GM18502 (cell line): ENCODE data around the gene SYNE1.
"Not testable (repeated sequence)": the region's sequence is repeated elsewhere in the genome, so short reads cannot be mapped to it uniquely, and the experiment has no call there.

Experiments used
- ATAC-seq: cut with Tn5 transposase; IDR thresholded peaks from one replicate; pipeline ENCODE4 v1.9.1; 2021; ENCODE audit warnings: mild to moderate bottlenecking; ENCODE audit not compliant: unreplicated experiment, poor library complexity

The SYNE1 gene

DNA sequence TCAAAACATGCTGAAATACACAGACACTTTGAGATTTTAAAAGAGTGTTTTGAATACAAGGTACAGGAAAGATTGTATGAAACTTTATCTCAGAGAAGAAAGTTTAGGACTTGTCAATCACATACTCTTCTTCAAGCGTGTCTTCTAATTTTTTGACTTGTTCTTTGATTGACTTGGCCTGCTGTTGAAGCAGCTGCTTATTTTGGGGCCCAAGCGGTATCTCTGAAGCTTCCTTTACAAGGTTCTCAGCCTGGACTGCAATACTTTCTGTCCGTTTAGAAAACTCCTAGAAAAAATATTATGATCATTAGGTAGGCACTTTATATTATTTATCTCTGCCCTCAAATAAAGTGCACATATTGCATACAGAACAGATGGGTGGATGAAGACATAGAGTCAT lies 201.3 kb downstream of the SYNE1 start:
- ATAC-seq, result no peak

DNA sequence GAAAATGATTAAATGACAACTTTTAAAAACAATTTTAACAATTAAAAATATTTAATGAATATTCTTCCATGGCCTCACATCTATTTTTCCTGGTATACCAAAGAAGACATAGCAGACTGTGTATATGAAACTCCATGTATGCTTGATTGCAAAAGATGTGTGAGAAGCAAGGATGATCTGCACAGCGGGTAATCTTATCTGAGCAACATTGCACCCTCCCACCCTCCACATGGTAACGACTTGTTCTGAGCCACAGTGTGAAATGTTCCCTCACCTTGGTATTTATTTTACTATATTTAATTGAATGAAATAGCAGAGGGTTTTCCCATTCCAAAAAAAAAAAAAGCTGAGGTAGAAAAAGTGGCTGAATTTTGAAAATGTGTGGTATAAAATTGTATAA lies 204.4 kb downstream of the SYNE1 start:
- no peak for ATAC-seq

DNA sequence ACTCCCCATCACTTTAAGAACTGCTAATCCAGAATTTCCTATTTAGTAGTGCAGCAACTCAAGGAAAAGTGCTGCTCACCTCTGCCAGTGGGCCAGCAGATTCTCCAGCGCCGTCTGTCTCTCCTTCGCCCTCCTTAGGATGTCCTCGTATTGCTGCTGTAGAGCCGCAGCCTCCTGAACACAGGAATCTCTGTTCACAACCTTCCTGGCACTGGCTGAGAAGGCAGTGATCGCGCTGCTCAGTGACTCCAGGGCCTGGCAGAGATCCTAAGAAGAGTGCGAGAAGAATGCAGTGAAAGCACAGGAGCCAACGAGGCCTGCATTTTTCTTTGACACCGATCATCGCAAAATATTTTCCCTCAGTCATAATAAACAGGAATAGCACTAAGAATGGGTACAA lies 209.0 kb downstream of the SYNE1 start:
- no peak for ATAC-seq

DNA sequence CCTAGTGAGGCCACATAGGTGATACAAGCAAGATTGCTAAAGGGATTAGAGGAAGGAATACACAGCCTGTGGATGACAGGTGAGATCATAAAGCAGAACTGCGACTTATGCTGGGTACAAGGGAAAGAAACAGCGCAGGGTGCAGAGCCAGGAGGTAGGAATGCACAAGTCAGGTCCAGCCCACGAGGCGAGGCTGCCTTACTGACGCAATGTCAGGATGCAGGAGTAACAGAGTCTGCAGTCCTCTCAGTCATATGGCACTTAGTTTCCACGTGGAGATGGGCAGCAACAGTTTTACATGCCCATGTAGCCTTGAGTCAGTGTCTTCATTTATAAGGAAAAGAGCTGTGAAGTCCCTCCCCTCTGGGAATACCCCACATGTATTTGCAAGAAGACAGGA lies 210.9 kb downstream of the SYNE1 start:
- ATAC-seq, result no peak

DNA sequence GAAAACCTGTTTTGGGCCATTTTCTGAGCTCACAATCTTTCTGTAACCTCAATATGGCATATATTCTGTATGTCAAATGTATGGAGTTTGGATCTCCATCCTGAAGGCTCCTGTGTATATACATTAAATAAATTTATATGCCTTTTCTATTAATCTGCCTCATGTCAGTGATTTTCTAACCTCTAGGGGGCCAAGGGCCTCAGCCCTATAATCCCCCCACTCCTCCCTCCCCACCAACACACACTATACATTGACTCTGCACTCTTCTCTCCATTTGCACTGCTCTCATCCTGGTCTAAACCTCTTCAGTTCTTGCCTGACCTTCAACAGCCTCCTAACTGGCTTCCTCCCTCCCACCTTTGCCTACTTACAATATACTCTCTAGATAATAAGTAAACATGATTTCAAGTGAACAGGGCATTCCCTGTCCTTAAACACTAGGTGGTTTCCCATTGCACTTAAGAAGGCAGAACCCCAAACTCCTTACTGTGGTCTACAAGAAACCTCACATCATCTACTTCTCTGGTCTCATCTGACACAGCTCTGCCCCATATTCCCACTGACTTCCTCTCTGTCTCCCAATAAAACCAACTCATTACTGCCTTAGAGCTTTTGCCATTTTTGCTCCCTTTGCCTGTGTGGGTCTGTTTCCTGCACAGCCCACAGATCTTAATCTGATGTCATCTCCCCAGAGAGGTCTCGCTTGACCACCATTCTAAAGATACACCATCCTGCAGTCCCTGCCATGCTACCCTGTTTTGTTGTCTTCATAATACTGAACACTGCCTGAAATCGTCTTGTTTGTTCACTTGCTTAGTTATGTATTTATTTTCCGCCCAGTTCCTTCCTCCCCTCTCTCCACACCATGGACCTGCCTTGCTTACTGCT lies 213.7 kb downstream of the SYNE1 start:
- ATAC-seq, result peak; percentile 74

DNA sequence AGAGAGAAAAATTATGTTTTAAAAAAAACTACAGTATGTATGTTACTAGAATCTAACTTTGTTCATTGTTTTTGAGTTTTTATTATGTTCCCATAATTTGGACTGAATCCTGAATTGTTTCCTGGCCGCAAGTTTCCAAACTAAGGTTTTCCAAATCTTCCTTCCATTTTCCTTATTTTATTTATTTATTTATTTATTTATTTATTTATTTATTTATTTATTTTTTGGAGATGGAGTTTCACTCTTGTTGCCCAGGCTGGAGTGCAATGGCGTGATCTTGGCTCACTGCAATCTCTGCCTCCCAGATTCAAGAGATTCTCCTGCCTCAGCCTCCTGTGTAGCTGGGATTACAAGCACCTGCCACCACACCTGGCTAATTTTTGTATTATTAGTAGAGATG lies 215.7 kb downstream of the SYNE1 start:
- ATAC-seq, result not testable (repeated sequence)

DNA sequence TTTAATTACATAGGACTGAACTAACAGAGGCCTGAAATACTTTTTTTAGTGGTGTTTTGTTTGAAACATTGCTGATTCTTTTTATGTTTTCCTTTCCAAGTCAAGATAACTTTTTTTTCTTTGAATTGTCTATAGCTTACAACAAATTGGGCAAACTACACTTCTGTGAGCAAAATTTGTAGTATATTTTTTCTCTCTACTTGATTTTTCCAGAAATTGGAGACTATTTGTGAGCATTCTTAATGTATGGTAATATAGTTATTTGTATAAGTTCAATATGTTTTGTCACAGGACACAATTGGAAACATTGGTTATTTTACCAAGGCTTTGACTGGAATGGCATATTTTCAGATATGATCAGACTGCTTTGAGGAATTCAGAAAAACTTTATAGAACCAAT lies 216.5 kb downstream of the SYNE1 start:
- no peak for ATAC-seq

DNA sequence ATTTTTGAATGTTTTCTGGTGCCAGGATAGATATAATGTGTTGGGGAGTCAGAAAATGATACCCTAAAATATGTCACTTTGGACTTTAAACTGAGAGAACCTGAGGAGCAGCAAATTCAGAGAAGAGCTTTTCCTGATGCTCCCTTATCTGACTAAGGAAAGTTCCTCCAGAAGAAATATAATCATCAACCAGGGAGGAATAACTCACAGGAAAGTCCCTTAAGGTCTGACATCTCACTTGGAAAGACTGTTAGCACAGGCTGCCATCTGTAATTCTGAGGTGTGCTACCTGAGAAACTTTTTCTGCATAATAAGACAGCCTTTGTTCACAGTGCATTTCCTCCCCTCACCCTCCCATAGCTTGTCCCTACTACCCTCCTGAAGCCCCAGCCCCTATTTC lies 218.6 kb downstream of the SYNE1 start:
- no peak for ATAC-seq

DNA sequence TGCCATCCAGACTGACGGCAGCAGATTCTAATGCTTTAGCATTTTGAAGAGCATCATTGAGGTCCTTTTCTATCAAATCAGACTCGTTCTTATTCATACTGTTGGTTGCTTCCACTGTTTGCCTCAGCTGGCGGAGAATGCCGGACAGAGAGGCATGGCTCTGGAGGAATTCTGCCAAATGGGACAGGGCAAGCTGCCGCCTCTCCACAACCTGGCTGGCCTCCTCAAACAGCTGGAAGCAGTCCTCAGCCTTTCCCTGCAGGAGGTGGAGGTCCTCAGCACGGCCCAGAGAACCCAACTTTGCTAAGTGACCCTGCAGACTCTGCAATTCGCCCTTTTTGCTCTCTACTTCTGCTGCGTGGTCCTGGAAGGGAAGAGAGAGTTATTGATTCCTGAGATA lies 220.5 kb downstream of the SYNE1 start:
- ATAC-seq, result no peak

DNA sequence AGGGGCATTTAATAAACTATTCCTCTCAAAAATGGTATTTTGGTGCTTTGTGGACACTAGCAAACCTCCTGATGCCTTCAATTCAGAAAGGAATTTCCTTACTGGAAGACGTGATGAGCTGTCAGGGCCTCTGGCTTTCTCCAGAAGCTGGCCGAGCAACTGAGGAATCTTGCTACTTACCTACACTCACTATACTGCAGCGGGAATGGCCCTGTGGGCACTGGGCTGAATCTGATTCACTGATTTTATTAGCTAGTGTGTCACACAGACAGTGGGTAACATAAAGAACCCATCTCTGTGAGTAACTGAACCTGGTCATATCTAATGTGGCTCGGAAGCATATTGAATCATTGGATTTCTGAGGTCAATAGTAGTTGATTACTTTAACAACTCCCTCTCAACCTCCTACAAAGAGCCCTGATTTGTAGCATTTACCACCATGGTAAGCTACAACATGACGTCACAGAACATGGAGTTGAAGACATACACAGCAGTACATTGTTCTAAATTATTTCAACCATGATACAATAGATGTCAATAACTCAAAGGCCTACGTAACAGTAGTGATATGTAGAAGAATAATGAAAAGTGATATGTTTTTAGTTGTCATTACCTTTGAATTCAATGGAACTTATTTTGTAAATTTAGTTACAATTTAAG lies 232.1 kb downstream of the SYNE1 start:
- no peak for ATAC-seq

DNA sequence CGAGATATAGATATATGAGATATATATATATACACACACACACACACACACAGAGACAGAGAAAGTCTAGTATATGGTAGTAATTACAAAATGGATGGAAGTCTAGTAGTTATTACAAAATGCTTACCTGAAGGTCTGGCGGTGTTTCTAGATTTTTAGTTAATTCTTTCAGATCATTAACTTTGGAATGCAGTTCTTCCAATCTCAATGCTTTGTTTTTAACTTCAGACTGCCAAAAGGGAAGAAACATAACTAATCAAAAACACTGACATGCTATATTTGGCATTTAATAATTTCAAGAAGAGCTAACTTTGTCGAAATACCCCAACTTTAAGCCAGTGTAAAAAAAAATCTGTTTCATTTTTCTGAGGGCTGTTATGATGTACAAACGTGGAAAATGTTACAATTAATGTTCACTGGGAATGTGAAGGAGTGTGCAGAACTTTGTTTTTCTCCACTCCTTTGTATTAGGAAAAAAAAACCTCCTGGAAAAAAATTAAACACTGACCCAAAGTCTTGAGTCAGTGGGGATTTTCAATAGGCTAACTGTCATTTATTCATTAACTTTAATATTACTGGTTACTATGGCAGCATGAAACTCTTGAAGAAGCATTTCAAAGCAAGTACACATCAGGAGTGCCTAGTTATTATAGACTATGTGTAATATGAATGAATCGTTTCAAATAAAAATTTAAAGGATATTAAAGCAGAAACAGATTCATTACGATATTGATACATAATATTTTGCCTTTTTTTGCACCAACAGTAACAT lies 232.9 kb downstream of the SYNE1 start:
- no peak for ATAC-seq

DNA sequence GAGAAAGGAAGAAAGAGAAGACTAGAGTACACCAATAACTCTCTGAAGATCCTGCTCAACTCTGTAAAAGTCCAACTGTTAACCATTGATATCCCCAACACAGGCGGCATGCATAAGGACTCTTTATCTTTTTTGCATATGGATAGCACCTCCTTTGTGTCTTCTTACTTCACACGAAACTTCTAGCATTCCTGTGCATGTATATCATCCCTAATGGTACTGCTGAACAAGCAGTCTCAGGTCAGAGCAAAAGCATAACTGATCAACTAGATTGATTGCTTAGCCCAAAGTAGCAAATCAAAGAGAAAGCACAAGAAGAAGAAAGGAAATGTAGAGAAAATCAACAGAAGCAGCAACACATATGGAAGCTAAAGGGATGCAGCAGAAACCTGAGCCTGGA lies 234.4 kb downstream of the SYNE1 start:
- ATAC-seq, result no peak

DNA sequence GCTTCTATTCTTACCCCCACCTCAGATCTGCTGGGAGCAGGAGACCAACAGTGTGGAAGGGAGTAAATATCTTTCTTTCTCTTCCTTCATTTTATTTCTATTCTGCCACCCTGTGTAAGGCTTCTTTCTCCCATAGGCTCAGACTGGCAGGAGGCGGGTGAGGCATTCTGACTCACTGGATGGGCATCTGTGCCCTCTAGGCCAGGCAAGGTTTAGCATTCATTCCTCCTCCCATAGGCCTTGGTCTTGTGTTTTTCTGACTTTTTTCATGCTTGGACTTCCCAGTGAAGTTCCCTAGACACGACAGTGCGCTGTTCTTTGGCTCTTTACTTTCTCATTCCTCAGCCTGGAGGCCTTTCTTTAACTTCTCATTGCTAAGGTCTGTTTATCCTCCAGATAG lies 235.2 kb downstream of the SYNE1 start:
- ATAC-seq, result no peak

DNA sequence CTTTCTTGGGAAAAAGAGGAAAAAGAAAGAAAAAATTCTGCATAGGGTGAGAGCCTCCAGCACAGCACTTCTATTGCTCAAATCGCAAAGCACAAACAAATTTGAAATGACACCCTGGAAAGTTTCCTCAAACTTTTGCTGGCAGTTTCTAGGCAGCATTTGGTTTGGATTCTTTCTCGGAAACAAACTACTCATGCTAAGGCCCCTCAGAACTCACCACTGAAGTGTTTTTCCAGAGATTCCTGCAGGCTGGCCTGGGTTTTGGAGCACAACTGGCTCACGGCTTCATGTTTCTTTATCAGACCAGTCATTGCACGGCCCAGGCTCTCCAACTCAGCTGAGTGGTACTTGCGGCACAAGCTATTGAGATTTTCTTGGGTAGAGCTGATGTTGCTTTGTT lies 237.8 kb downstream of the SYNE1 start:
- no peak for ATAC-seq

DNA sequence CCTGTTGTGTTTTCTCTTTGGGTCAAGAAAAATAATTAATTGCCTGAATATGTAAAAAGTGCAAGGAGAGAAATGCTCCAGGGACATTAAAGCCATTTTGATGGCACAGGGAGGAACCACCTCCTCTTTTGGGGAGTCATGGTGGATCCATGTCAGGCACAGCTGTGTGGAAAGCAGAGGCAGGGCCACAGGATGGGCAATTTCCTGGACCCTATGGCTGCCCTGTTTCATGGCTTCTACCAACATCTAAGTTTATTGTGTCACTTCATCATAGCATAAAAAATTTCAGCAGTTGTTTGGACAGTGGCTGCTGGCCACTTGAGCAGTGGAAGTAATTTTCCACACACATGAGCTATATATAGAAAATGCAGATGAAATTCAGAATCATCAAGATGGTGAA lies 238.2 kb downstream of the SYNE1 start:
- no peak for ATAC-seq

DNA sequence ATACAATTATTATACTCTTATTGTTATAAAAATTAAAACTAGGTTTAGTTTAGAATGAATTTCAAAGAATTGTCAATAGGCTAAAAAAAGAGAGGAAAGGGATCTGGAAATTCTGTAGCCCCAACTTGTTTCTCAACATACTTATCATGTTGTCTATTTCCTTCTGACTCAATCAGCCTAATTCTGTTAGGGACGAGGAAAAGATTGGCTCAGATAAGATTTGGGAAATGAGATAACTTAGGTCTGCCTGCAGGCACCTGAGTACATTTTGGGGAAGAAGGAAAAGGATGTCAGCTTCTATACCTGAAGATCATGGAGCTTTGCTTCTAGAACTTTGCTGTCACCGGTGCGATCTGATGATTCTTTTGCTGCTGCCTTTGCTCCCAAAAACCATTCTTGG lies 238.8 kb downstream of the SYNE1 start:
- no peak for ATAC-seq

DNA sequence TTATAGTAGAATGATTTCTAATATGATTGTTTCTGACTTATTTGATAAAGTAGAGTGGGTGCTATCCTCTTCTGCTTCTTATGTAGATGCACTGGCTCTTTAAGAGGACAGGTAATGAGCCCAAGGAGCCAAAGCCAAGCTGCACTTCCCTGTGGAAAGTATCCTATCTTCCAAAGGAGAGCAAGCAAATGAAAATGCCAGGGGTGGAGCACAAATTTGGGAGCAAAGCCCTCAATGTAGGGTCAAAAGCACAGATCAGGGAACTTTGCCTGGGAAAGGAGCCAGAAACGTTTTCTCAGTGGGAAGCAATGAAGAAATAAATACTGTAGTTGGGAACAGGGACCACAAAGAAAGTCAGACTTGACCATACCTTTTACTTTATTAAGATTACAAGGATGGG lies 242.9 kb downstream of the SYNE1 start:
- no peak for ATAC-seq

DNA sequence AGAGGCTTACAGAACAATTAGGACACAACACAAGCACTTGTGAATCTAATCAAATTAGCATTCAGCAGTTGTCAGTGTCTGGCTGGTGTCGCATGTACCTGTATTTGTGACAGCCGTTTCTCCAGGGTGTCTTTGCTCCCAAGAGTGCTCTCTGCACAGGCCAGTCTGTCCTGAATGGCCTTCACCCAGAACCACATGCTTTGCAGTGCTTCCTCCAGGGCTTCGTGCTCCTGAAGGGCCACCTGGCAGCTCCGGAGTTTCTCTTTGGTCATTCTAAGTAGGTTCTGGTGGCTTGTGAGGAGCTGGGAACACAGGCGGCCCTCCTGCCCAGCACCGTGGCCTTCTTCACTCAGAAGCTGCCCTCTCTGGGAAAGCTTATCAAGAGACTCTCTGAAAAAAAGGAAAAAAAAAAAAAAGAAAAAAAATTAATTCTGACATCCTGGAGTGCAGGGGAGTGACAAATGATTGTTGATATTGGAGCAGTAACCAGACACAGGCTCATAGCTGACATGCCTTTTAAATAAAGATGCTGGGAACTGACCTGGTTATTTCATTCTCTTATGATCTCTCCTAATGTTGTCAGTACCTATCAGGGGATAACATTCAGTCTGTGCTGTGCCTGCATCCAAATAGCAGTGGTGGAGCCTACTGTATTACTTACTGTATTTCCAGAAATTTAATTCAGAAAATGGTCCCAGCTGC lies 245.8 kb downstream of the SYNE1 start:
- ATAC-seq, result no peak

DNA sequence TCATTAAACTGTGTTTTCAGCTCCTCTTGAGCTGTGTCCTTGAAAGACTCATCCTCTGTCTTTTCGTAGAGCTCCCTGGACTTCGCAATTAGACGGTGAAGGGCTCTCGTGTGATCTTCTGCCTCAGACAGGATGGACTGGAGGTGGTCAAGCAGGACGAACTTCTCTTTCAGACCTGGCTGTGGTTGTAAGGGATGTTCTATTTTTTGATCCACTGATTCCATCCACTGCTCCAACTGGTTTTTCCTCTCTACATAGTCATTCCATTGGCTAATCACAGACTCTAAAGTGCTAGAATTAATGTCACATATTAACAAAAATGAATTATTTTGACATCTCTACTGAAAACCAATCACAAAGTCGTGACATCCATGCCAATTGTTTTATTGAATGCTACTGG lies 250.1 kb downstream of the SYNE1 start:
- no peak for ATAC-seq

DNA sequence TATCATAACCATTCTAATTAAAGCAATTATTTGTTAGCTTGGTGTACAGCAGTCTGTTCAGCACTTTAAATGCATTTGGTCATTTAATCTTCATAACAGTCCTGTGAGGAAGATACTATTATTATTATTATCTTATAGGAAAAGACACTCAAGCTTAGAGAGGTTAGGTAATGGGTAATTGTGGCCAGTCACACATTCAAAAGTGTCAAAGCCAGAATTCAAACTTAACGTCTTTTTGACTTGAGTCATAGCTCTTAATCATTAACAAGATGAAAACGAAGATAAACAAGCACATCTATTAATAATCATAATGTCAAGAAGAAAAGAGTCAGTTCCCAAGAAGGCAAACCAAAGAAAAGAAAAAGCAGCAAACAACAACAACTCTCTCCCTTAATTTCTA lies 251.0 kb downstream of the SYNE1 start:
- no peak for ATAC-seq
